ENCODE measurements around the gene TEAD4.

Gene TEAD4

DNA sequence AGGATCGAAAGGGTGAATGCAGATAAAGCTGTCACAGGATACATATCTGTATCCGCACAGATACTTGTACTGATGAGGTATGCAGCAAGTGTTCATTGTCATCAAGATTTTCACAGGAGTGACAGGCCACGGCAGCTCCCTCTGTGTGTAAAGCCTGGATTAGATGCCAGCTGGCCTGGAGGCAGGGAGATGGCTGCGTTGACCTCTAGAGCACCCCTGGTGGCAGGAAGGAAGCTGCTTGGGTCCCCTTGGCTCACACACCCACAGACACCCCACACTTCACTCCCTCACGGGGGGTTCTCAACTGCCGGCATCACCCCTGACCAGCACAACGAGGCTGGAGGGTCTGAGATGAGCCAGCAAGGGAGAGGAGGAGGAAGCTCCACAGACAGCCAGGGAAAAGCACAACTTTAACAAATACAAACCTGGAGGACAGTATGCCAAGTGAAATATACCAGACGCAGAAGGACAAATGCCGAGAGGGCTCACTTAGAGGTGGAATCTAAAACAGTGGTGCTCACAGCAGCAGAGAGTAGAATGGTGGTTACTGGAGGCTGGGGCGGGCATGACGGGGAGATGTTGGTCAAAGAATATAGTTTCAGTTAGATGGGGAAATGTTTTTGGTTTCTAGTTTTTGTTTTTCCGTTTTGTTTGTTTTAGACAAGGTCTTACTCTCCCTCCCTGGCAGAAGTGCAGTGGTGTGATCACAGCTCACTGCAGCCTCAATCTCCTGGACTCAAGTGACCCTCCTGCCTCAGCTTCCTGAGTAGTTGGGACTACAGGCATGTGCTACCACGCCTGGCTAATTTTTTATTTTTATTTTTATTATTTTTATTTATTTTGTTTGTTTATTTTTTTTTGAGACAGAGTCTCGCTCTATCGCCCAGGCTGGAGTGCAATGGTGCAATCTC is 45.7 kb downstream of the TEAD4 start:
- DNase-seq (ENCODE audit: low read depth): peak; percentile 6
- TF ChIP-seq, protein P1, sequence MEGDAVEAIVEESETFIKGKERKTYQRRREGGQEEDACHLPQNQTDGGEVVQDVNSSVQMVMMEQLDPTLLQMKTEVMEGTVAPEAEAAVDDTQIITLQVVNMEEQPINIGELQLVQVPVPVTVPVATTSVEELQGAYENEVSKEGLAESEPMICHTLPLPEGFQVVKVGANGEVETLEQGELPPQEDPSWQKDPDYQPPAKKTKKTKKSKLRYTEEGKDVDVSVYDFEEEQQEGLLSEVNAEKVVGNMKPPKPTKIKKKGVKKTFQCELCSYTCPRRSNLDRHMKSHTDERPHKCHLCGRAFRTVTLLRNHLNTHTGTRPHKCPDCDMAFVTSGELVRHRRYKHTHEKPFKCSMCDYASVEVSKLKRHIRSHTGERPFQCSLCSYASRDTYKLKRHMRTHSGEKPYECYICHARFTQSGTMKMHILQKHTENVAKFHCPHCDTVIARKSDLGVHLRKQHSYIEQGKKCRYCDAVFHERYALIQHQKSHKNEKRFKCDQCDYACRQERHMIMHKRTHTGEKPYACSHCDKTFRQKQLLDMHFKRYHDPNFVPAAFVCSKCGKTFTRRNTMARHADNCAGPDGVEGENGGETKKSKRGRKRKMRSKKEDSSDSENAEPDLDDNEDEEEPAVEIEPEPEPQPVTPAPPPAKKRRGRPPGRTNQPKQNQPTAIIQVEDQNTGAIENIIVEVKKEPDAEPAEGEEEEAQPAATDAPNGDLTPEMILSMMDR (conservative IDR thresholded peaks at IDR 0.05; ENCODE audit: low read length): 0 out of 2 replicates have a peak, but pooled peaks have one; percentile 16
- no peak overlapping the region for H3K4me3 ChIP-seq (ENCODE audit: low read length)

DNA sequence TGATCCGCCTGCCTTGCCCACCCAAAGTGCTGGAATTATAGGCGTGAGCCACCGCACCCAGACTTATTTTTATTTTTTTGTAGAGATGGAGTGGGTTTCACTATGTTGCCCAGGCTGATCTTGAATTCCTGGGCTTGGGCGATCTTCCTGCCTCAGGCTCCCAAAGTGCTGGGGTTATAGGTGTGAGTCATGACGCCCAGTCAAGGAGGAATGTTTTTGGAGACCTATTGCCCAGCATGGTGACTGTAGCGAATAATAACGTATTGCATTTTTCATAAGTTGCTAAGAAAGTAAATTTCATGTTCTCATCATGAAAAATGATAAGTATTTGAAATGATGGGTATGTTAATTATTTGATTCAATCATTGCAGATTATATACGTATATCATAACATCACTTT is 46.5 kb downstream of the TEAD4 start:
- DNase-seq (ENCODE audit: low read depth): no peak

DNA sequence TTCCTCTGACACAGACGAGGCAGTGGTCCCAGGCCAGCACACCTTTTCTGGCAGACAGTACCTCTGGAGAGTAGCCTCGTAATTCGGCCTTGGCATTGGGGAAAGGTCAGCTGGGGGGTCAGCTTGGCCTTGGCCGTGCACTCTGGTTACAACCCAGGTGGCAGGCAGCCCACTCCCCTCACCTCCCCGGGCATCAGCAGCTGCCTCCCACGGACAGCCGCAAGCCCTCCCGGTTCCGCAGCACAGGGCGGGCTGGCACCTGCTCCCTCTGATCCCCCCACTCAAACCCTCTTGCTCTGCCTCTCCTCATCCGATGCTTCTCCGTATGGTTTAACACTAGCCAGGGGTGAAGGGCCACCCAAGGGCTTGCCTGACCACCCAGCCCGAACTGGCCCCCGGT is 50.6 kb downstream of the TEAD4 start:
- TF ChIP-seq, protein P1 (conservative IDR thresholded peaks at IDR 0.05; ENCODE audit: low read length): no peak

More for the DNA sequence above, 46.5 kb downstream of the TEAD4 start:
- TF ChIP-seq, protein P1 (conservative IDR thresholded peaks at IDR 0.05; ENCODE audit: low read length): no peak
- no peak overlapping the region for H3K4me3 ChIP-seq (ENCODE audit: low read length)

DNA sequence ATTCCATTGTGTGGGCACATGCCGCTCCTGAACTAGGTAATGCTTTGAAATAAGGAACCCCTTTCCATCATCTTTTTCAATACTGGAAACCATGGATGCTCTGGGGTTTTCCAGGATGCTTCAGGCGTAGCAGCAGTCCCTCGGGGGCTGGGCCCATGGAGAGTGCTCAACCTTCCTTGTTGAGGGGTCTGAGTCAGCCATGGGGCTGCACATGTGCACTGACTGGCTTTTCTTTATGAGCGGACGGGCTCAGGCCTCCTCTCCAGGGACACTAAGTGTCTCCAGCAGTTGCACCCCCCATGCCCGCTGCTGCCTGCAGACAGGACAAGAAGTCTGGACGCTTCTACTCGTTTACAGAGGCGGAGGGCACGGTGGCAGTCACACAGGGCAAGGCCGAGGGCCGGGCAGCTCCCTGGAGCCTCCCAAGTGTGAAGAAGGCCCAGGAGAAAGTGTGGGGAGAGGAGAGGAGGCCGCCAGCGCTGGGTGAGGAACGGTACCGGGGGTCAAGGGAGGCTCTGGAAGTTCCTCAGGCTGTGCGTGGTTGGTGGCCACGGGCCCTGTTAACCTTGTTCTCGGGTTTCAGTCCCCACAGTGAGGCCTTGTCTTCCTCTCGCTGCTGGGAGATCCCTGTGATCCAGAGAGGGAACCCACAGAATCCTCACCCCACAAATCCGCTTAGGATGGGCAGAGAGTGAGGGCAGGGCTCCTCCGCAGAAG is 51.2 kb downstream of the TEAD4 start:
- TF ChIP-seq, protein P1 (conservative IDR thresholded peaks at IDR 0.05; ENCODE audit: low read length): no peak
- no peak overlapping the region for H3K4me3 ChIP-seq (ENCODE audit: low read length)
- DNase-seq (ENCODE audit: low read depth): no peak

More for the DNA sequence above, 50.6 kb downstream of the TEAD4 start:
- H3K4me3 ChIP-seq (ENCODE audit: low read length): no peak overlapping the region
- no peak for DNase-seq (ENCODE audit: low read depth)

DNA sequence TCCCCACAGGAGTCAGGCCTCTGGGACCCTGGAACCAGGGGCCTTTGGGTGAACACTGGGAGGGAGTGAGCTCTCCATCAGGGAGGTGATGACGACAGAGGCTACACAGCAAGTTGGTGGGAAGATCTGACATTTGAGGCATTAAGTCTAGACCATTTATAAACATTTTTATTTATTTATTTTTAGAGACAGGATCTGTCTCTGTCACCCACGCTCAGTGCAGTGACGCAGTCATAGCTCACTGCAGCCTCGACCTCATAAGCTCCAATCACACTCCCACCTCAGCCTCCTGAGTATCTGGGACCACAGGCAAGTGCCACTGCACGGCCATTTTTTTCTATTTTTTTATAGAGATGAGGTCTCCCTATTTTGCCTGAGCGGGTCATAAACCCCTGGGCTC is 53.6 kb downstream of the TEAD4 start:
- H3K4me3 ChIP-seq (ENCODE audit: low read length): no peak overlapping the region
- DNase-seq (ENCODE audit: low read depth): no peak
- TF ChIP-seq, protein P1 (conservative IDR thresholded peaks at IDR 0.05; ENCODE audit: low read length): no peak

DNA sequence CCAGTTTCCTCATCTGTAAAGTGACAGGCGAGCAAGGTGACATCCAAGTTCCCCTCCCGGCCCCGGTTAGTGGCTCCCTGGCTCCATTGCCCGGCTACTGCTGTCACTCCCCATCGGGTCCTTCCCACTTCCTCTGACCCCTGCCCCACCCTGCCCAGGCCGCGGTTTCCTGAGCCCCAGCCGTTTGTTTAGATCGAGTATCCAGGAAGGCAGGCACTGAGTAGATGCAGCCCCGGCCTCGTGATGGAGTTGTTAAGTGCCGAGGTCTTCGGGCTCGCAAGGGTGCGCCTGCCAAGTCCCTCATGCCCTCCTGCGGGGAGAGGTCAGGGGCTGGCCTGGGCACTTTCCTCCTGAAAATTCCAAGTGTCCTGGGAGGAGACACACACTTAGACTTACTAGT is 55.4 kb downstream of the TEAD4 start:
- no peak for DNase-seq (ENCODE audit: low read depth)
- H3K4me3 ChIP-seq (ENCODE audit: low read length): no peak overlapping the region
- TF ChIP-seq, protein P1 (conservative IDR thresholded peaks at IDR 0.05; ENCODE audit: low read length): no peak

Measured in AG10803 (cell line).